GM12872 (cell line): ENCODE data around the gene ZFYVE26.

Experiments
- CTCF ChIP-seq: IDR thresholded peaks from 3 replicates; pipeline ENCODE4 v1.5.1; 2011; ENCODE audit warnings: low read depth, mild to moderate bottlenecking, low read length, moderate library complexity; ENCODE audit not compliant: insufficient read depth

Gene ZFYVE26

GRCh38 chr14:67762051-67762450 is 54.3 kb downstream of the ZFYVE26 start:
- no peak for TF ChIP-seq CTCF

GRCh38 chr14:67759916-67760315 is 56.5 kb downstream of the ZFYVE26 start:
- no peak for TF ChIP-seq CTCF

GRCh38 chr14:67757175-67757574 is 59.2 kb downstream of the ZFYVE26 start:
- TF ChIP-seq CTCF, result no peak

GRCh38 chr14:67756496-67756895 is 59.9 kb downstream of the ZFYVE26 start:
- no peak for TF ChIP-seq CTCF

- TF ChIP-seq CTCF, result no peak
Observed at GRCh38 chr14:67749341-67750084, 66.9 kb downstream of the ZFYVE26 start.

- no peak for TF ChIP-seq CTCF
Observed at GRCh38 chr14:67748312-67748711, 68.1 kb downstream of the ZFYVE26 start.

GRCh38 chr14:67746927-67747326 is 69.5 kb downstream of the ZFYVE26 start:
- TF ChIP-seq CTCF, result no peak
